Measurements from ENCODE around the gene ZEB1. TPM values are rescaled to one million over a fixed set of nuclear protein-coding genes. Genes with fewer than 3 reads are reported as not detected.

Gene ZEB1
- total and polyA plus RNA-seq, 7 donors = 5.5 to 255 (median 215) TPM

- TF ChIP-seq CTCF (IDR thresholded peaks at IDR 0.05) (no peak), POLR2A (IDR thresholded peaks at IDR 0.05) (no peak), POLR2AphosphoS5 (IDR thresholded peaks at IDR 0.05) (no peak), EP300 (IDR thresholded peaks at IDR 0.05) (no peak)
- Histone ChIP-seq H3K4me1 (peaks cover 2 to 59% (median 32%) of the 10 kb centered on the region in 4 donors), H3K36me3 (no peaks in the 10 kb centered on the region), H3K27me3 (no peaks in the 10 kb centered on the region), H3K27ac (no peak overlapping the region), H3K9me3 (no peaks in the 10 kb centered on the region), H3K4me3 (no peak overlapping the region)
- no peak for DNase-seq
- intact Hi-C loops (cut with DNase I) = no loop called here
- 56 to 82% methylated on average over 1 of the region's 1 CpG for WGBS, 2 donors
Measured at GRCh38 chr10:31341552-31341951, 22.5 kb downstream of the ZEB1 start.

- Histone ChIP-seq H3K27ac (no peak overlapping the region), H3K27me3 (no peaks in the 10 kb centered on the region), H3K9me3 (no peaks in the 10 kb centered on the region), H3K4me1 (peaks cover 2 to 73% (median 44%) of the 10 kb centered on the region in 4 donors), H3K4me3 (no peak overlapping the region), H3K36me3 (no peaks in the 10 kb centered on the region)
- WGBS, 2 donors = 47 to 58% methylated on average over 3 of the region's 3 CpGs
- intact Hi-C loops (cut with DNase I) = no loop called here
- no peak for TF ChIP-seq EP300 (IDR thresholded peaks at IDR 0.05)
- DNase-seq = no peak
Measured at GRCh38 chr10:31343009-31343408, 24.0 kb downstream of the ZEB1 start.

- peaks cover 2 to 79% (median 49%) of the 10 kb centered on the region in 4 donors for H3K4me1 ChIP-seq
- no peak overlapping the region for H3K4me3 ChIP-seq
- peak overlapping the region in 1 of 4 donors; percentile 6 for H3K27ac ChIP-seq
- H3K27me3 ChIP-seq = no peaks in the 10 kb centered on the region
- intact Hi-C loops (cut with DNase I) = no loop called here
- 54 to 79% methylated on average over 5 of the region's 5 CpGs for WGBS, 2 donors
- TF ChIP-seq EP300 (IDR thresholded peaks at IDR 0.05) = no peak
- no peak for TF ChIP-seq CTCF (IDR thresholded peaks at IDR 0.05)
- TF ChIP-seq POLR2AphosphoS5 (IDR thresholded peaks at IDR 0.05) = no peak
- TF ChIP-seq POLR2A (IDR thresholded peaks at IDR 0.05) = no peak
- no peaks in the 10 kb centered on the region for H3K36me3 ChIP-seq
- H3K9me3 ChIP-seq = no peaks in the 10 kb centered on the region
- no peak for DNase-seq
Measured at GRCh38 chr10:31343551-31343950, 24.5 kb downstream of the ZEB1 start.

- peaks cover 0 to 84% (median 51%) of the 10 kb centered on the region in 4 donors for H3K4me1 ChIP-seq
- WGBS, 2 donors = 42 to 60% methylated on average over 1 of the region's 1 CpG
Measured at GRCh38 chr10:31345886-31346285, 26.9 kb downstream of the ZEB1 start.

GRCh38 chr10:31346953-31347352, 27.9 kb downstream of the ZEB1 start:
- TF ChIP-seq EP300 (IDR thresholded peaks at IDR 0.05) (no peak), POLR2AphosphoS5 (IDR thresholded peaks at IDR 0.05) (no peak), POLR2A (IDR thresholded peaks at IDR 0.05) (no peak), CTCF (IDR thresholded peaks at IDR 0.05) (no peak)
- Histone ChIP-seq H3K27ac (peak overlapping the region in 2 of 4 donors; percentile 59), H3K27me3 (no peaks in the 10 kb centered on the region), H3K4me1 (peaks cover 0 to 91% (median 54%) of the 10 kb centered on the region in 4 donors), H3K9me3 (no peaks in the 10 kb centered on the region), H3K4me3 (no peak overlapping the region), H3K36me3 (no peaks in the 10 kb centered on the region)
- 70 to 81% methylated on average over 1 of the region's 1 CpG for WGBS, 2 donors
- intact Hi-C loops (cut with DNase I) = no loop called here
- no peak for DNase-seq

More at GRCh38 chr10:31345886-31346285, 26.9 kb downstream of the ZEB1 start:
- Histone ChIP-seq H3K27ac (peak overlapping the region in 3 of 4 donors; percentile 7 to 59 (median 59)), H3K9me3 (no peaks in the 10 kb centered on the region), H3K27me3 (no peaks in the 10 kb centered on the region), H3K36me3 (no peaks in the 10 kb centered on the region), H3K4me3 (no peak overlapping the region)
- intact Hi-C loops (cut with DNase I) = no loop called here
- no peak for DNase-seq
- TF ChIP-seq POLR2AphosphoS5 (IDR thresholded peaks at IDR 0.05) = peak in 1 of 4 donors; percentile 9
- TF ChIP-seq EP300 (IDR thresholded peaks at IDR 0.05) = no peak

GRCh38 chr10:31347705-31348104, 28.7 kb downstream of the ZEB1 start:
- intact Hi-C loops (cut with DNase I) = no loop called here
- no peaks in the 10 kb centered on the region for H3K36me3 ChIP-seq
- peaks cover 0 to 87% (median 56%) of the 10 kb centered on the region in 4 donors for H3K4me1 ChIP-seq
- no peak for TF ChIP-seq POLR2A (IDR thresholded peaks at IDR 0.05)
- no peak for TF ChIP-seq CTCF (IDR thresholded peaks at IDR 0.05)
- no peak for TF ChIP-seq EP300 (IDR thresholded peaks at IDR 0.05)
- TF ChIP-seq POLR2AphosphoS5 (IDR thresholded peaks at IDR 0.05) = no peak
- H3K4me3 ChIP-seq = no peak overlapping the region
- DNase-seq = no peak
- no peaks in the 10 kb centered on the region for H3K27me3 ChIP-seq
- peak overlapping the region in 2 of 4 donors; percentile 11 to 52 for H3K27ac ChIP-seq
- H3K9me3 ChIP-seq = no peaks in the 10 kb centered on the region

Data from sigmoid colon (tissue), 7 donors.